Measurements from ENCODE around the gene RNF212B. TPM values are rescaled to one million over a fixed set of nuclear protein-coding genes. Genes with fewer than 3 reads are reported as not detected.

RNF212B gene
- polyA plus RNA-seq, 10 donors, result 0.28 to 0.80 (median 0.35) TPM; not detected in 7

- DNase-seq, result no peak
Measured at GRCh38 chr14:23319746-23320583, 82.2 kb downstream of the RNF212B start.

GRCh38 chr14:23320584-23321571, 83.1 kb downstream of the RNF212B start, which contains the start of gene PABPN1:
TSS of gene PABPN1 (plus strand) at chr14:23321457. CDS start at chr14:23321470, 13 bp downstream.
- DNase-seq, result peak; percentile 99 to 100 (median 100)

- DNase-seq, result peak; percentile 21 to 81 (median 46)
Measured at GRCh38 chr14:23321572-23322547, 84.1 kb downstream of the RNF212B start.

Other genes with a start within 250 kb of the RNF212B start
- gene C14orf93, start 227.8 kb upstream of the RNF212B start, polyA plus RNA-seq (ENCODE audit: insufficient read length in 10 of 10), result 10 to 100 TPM in 6 of 10 donors, 1 to 10 TPM in 4; 8.4 to 13.8 (median 10.5) TPM
- 100 to 1,000 TPM; 181 to 282 (median 212) TPM for gene PSMB5, start 203.0 kb upstream of the RNF212B start, polyA plus RNA-seq (ENCODE audit: insufficient read length in 10 of 10)
- not detected for gene PSMB11, start 195.7 kb upstream of the RNF212B start, polyA plus RNA-seq (ENCODE audit: insufficient read length in 10 of 10)
- gene CDH24, start 180.4 kb upstream of the RNF212B start, polyA plus RNA-seq (ENCODE audit: insufficient read length in 10 of 10), result 1 to 10 TPM; 2.8 to 5.5 (median 3.8) TPM
- gene ACIN1, start 142.8 kb upstream of the RNF212B start, polyA plus RNA-seq (ENCODE audit: insufficient read length in 10 of 10), result 100 to 1,000 TPM; 103 to 183 (median 143) TPM
- gene C14orf119, start 142.4 kb upstream of the RNF212B start, polyA plus RNA-seq (ENCODE audit: insufficient read length in 10 of 10), result 10 to 100 TPM; 43.6 to 66.0 (median 52.5) TPM
- gene CIROP, start 132.9 kb upstream of the RNF212B start, polyA plus RNA-seq (ENCODE audit: insufficient read length in 10 of 10), result not detected
- gene CEBPE, start 118.7 kb upstream of the RNF212B start, polyA plus RNA-seq (ENCODE audit: insufficient read length in 10 of 10), result under 1 TPM in 6 of 10 donors, not detected in 4; 0.13 to 0.25 (median 0.18) TPM
- gene SLC7A8, start 54.3 kb upstream of the RNF212B start, polyA plus RNA-seq (ENCODE audit: insufficient read length in 10 of 10), result 10 to 100 TPM in 2 of 10 donors, 1 to 10 TPM in 8; 3.5 to 15.3 (median 4.0) TPM
- gene HOMEZ, start 48.2 kb downstream of the RNF212B start, polyA plus RNA-seq (ENCODE audit: insufficient read length in 10 of 10), result 10 to 100 TPM in 5 of 10 donors, 1 to 10 TPM in 5; 8.1 to 11.5 (median 9.8) TPM
- 10 to 100 TPM in 8 of 10 donors, 1 to 10 TPM in 2; 9.4 to 24.3 (median 13.4) TPM for gene PPP1R3E, start 64.9 kb downstream of the RNF212B start, polyA plus RNA-seq (ENCODE audit: insufficient read length in 10 of 10)
- 10 to 100 TPM; 28.1 to 36.6 (median 30.8) TPM for gene BCL2L2, start 68.9 kb downstream of the RNF212B start, polyA plus RNA-seq (ENCODE audit: insufficient read length in 10 of 10)
- 100 to 1,000 TPM in 7 of 10 donors, 10 to 100 TPM in 3; 88.9 to 153 (median 105) TPM for gene PABPN1, start 83.5 kb downstream of the RNF212B start, polyA plus RNA-seq (ENCODE audit: insufficient read length in 10 of 10)
- 10 to 100 TPM; 15.7 to 27.6 (median 20.1) TPM for gene SLC22A17, start 115.0 kb downstream of the RNF212B start, polyA plus RNA-seq (ENCODE audit: insufficient read length in 10 of 10)
- 10 to 100 TPM; 36.1 to 52.0 (median 41.6) TPM for gene EFS, start 127.2 kb downstream of the RNF212B start, polyA plus RNA-seq (ENCODE audit: insufficient read length in 10 of 10)
- not detected for gene IL25, start 134.9 kb downstream of the RNF212B start, polyA plus RNA-seq (ENCODE audit: insufficient read length in 10 of 10)
- gene CMTM5, start 139.1 kb downstream of the RNF212B start, polyA plus RNA-seq (ENCODE audit: insufficient read length in 10 of 10), result 1 to 10 TPM in 8 of 10 donors, under 1 TPM in 2; 0.76 to 3.2 (median 2.1) TPM
- gene MYH6, start 170.3 kb downstream of the RNF212B start, polyA plus RNA-seq (ENCODE audit: insufficient read length in 10 of 10), result 10 to 100 TPM in 1 of 10 donors, 1 to 10 TPM in 9; 2.1 to 10.6 (median 5.5) TPM
- gene MYH7, start 197.7 kb downstream of the RNF212B start, polyA plus RNA-seq (ENCODE audit: insufficient read length in 10 of 10), result 1,000 to 10,000 TPM in 2 of 10 donors, 100 to 1,000 TPM in 8; 165 to 1,219 (median 676) TPM
- 10 to 100 TPM; 33.5 to 44.0 (median 38.0) TPM for gene NGDN, start 231.8 kb downstream of the RNF212B start, polyA plus RNA-seq (ENCODE audit: insufficient read length in 10 of 10)